ENCODE measurements around the gene RRAS. TPM values are rescaled to one million over a fixed set of nuclear protein-coding genes. Genes with fewer than 3 reads are reported as not detected.
A peak's percentile ranks its signal among the peaks of the same experiment; 100 is the strongest.

RRAS gene
- total RNA-seq, 4 donors from 2014 or later = 12.4 to 26.2 (median 24.2) TPM

DNA sequence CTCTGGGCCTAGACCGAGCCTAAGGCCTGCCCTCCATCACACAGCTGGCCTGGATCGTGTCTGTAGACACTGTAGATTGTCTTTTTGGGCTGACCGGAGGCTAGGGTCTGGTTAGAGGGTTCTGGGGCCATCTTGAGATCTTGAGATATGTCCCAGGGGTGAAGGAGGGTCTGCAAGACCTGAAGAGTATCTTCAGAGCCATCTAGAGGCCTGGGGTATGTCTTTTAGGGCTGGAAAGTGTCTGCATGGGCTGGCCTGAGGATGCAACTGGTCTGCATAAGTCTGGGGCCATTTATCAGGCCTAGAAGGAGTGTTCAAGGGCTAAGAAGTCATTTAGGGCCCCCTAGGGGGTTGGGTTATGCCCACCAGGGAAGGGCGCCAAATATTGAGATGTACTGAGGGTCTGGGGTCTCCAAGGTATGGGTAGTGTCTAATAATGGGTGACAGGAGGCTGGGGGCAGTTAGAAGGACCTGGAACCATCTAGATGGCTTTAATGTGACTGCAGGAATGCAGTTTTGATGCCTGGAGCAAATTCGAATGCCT lies 2.6 kb upstream of the RRAS start:
- DNase-seq = no peak
- peak overlapping the region; percentile 76 to 95 (median 84) for H3K4me3 ChIP-seq
- peaks cover 0 to 22% of the 10 kb centered on the region in 2 donors for H3K36me3 ChIP-seq
- ATAC-seq = no peak
- no peaks in the 10 kb centered on the region for H3K9me3 ChIP-seq
- in situ Hi-C loops (cut with MboI; ENCODE audit: low sequenced_read_pairs in 4 of 4) (no loop called here), intact Hi-C loops (cut with DNase I; ENCODE audit: low total_unique reads) (loop anchor here (1.0 to 5.0 kb wide), 3 partner anchors 22 to 385 kb away; partner anchors contain the start of genes VRK3 and ZNF473)
- no peaks in the 10 kb centered on the region for H3K27me3 ChIP-seq
- TF ChIP-seq POLR2A (IDR thresholded peaks at IDR 0.05) = no peak
- TF ChIP-seq, protein P1, sequence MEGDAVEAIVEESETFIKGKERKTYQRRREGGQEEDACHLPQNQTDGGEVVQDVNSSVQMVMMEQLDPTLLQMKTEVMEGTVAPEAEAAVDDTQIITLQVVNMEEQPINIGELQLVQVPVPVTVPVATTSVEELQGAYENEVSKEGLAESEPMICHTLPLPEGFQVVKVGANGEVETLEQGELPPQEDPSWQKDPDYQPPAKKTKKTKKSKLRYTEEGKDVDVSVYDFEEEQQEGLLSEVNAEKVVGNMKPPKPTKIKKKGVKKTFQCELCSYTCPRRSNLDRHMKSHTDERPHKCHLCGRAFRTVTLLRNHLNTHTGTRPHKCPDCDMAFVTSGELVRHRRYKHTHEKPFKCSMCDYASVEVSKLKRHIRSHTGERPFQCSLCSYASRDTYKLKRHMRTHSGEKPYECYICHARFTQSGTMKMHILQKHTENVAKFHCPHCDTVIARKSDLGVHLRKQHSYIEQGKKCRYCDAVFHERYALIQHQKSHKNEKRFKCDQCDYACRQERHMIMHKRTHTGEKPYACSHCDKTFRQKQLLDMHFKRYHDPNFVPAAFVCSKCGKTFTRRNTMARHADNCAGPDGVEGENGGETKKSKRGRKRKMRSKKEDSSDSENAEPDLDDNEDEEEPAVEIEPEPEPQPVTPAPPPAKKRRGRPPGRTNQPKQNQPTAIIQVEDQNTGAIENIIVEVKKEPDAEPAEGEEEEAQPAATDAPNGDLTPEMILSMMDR (IDR thresholded peaks at IDR 0.05 in 4 of 5, conservative IDR thresholded peaks at IDR 0.05 in 1 of 5) = no peak
- H3K4me1 ChIP-seq = peaks cover 31 to 34% of the 10 kb centered on the region in 2 donors
- H3K27ac ChIP-seq = peak overlapping the region; percentile 90 to 99 (median 94)

DNA sequence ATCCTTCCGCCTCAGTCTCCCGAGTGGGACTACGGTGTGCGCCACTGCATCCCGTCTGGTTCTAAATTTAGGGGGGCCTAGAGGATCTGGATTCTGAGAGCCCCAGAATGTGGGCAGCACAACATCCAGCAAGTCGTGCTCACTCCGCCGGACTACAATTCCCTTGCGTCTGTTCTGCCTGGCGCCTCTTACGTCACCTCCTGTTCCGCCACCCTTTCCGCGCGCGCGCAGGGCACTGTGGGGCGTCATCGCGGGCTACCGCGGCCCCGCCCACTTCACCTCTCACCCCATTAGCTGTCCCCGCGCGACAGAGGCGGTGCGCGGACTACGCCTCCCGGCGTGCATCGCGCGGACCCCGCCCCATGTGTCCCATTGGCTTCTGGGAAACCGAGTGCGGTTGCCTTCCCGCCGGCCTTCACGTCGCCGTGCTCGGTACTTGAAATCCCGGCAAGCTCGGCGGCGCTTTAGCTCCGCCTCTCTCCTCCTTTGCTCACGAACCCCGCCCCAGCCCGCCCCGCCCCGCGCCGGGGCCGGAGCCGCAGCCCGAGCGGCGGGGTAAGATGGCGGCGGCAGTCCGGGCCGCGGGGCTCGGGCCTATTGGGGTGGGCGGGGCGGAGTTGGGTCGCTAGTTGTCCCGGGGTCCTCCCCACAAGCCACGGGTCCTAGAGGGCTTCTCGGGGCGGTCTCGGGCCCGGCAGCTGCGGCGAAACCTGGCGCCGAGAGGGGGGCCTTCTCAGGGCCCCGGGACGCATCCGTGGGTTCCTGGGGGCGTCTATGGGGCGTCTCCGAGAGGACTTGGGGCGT lies 1.9 kb upstream of the RRAS start, which contains the start of gene SCAF1:
Gene SCAF1 (plus strand): TSS at position 522 of the 804 bp plus-strand sequence. CDS start 2,818 bp downstream, outside the sequence.
- intact Hi-C loops (cut with DNase I; ENCODE audit: low total_unique reads) = loop anchor here (1.0 to 5.0 kb wide), 5 partner anchors 22 to 385 kb away; partner anchors contain the start of genes AKT1S1, NOSIP, PRRG2 and TBC1D17

DNA sequence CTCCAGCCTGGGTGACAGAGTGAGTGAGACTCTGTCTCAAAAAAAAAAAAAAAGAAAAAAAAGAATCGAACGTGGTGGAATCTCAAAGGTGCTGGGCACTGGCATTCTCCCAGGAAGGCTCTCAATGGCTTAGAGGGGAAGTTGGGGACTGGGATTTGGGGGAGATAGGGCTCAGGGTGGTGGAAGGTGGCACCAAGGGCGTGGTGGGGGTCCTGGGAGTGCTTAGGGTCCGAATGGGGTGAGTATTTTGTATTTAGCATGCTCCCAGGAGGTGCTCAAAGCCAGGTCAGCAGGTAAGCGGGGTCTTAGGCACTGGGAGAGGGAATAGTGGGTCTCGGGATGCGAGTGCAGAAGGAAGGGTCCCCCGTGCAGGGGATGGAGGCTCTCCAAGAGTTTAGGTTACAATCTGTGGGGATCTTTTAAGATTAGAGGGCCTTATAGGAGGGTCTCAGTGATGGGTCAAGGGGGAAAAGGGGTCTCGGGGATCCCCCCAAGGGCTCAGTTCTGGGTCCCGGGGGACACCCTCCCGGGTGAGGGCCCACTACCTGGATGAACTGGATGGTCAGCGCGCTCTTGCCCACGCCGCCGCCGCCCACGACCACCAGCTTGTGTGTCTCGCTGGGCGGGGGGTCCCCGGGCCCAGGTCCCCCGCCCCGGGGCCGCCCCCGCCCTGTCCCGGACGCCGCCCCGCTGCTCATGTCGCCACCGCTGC lies 386 bp downstream of the RRAS start:
- peaks cover 0 to 5% of the 10 kb centered on the region in 2 donors for H3K36me3 ChIP-seq
- DNase-seq (peak in 1 of 2 donors; percentile 42), ATAC-seq (no peak)
- intact Hi-C loops (cut with DNase I; ENCODE audit: low total_unique reads) = loop anchor here (1.0 to 5.0 kb wide), 7 partner anchors 38 to 388 kb away; partner anchors contain the start of genes AKT1S1, NOSIP, PRMT1 and PRRG2
- in situ Hi-C loops (cut with MboI; ENCODE audit: low sequenced_read_pairs in 4 of 4) = no loop called here
- H3K4me3 ChIP-seq = peak overlapping the region; percentile 64 to 95 (median 80)
- H3K27me3 ChIP-seq = no peaks in the 10 kb centered on the region
- H3K9me3 ChIP-seq = no peaks in the 10 kb centered on the region
- peaks cover 30 to 35% of the 10 kb centered on the region in 2 donors for H3K4me1 ChIP-seq
- peak overlapping the region; percentile 92 to 99 (median 96) for H3K27ac ChIP-seq
- TF ChIP-seq, protein P1 (IDR thresholded peaks at IDR 0.05 in 4 of 5, conservative IDR thresholded peaks at IDR 0.05 in 1 of 5) = no peak
- peak in 1 of 2 donors; percentile 2 for TF ChIP-seq POLR2A (IDR thresholded peaks at IDR 0.05)

More for the DNA sequence above, 1.9 kb upstream of the RRAS start, which contains the start of gene SCAF1:
- Histone ChIP-seq H3K9me3 (no peaks in the 10 kb centered on the region), H3K27me3 (no peaks in the 10 kb centered on the region), H3K36me3 (peaks cover 0 to 16% of the 10 kb centered on the region in 2 donors), H3K4me3 (peak within 1 kb of the TSS; percentile 76 to 95 (median 84)), H3K27ac (peak within 1 kb of the TSS; percentile 93 to 99 (median 97)), H3K4me1 (peaks cover 31 to 37% of the 10 kb centered on the region in 2 donors)
- DNase-seq (peak; percentile 99 to 100), ATAC-seq (peak; percentile 60 to 62)
- TF ChIP-seq, protein P1 (IDR thresholded peaks at IDR 0.05 in 4 of 5, conservative IDR thresholded peaks at IDR 0.05 in 1 of 5) = peak in 1 of 5 experiments; percentile 11
- peak; percentile 92 to 97 for TF ChIP-seq POLR2A (IDR thresholded peaks at IDR 0.05)
- in situ Hi-C loops (cut with MboI; ENCODE audit: low sequenced_read_pairs in 4 of 4) = no loop called here
